ENCODE measurements around the gene SRD5A1.

GRCh38 chr5:6649681-6650080 is 16.4 kb downstream of the SRD5A1 start:
- TF ChIP-seq POLR2A (IDR thresholded peaks at IDR 0.05; ENCODE audit: low read length) (no peak), GATA1 (IDR thresholded peaks at IDR 0.05; ENCODE audit: low read depth, low read length) (no peak)

Data from erythroblast (primary cell).